ENCODE results near the gene HSPA13.
"Not testable (repeated sequence)": the region's sequence is repeated elsewhere in the genome, so short reads cannot be mapped to it uniquely, and the experiment has no call there.

HSPA13 gene, protein sequence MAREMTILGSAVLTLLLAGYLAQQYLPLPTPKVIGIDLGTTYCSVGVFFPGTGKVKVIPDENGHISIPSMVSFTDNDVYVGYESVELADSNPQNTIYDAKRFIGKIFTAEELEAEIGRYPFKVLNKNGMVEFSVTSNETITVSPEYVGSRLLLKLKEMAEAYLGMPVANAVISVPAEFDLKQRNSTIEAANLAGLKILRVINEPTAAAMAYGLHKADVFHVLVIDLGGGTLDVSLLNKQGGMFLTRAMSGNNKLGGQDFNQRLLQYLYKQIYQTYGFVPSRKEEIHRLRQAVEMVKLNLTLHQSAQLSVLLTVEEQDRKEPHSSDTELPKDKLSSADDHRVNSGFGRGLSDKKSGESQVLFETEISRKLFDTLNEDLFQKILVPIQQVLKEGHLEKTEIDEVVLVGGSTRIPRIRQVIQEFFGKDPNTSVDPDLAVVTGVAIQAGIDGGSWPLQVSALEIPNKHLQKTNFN

DNA sequence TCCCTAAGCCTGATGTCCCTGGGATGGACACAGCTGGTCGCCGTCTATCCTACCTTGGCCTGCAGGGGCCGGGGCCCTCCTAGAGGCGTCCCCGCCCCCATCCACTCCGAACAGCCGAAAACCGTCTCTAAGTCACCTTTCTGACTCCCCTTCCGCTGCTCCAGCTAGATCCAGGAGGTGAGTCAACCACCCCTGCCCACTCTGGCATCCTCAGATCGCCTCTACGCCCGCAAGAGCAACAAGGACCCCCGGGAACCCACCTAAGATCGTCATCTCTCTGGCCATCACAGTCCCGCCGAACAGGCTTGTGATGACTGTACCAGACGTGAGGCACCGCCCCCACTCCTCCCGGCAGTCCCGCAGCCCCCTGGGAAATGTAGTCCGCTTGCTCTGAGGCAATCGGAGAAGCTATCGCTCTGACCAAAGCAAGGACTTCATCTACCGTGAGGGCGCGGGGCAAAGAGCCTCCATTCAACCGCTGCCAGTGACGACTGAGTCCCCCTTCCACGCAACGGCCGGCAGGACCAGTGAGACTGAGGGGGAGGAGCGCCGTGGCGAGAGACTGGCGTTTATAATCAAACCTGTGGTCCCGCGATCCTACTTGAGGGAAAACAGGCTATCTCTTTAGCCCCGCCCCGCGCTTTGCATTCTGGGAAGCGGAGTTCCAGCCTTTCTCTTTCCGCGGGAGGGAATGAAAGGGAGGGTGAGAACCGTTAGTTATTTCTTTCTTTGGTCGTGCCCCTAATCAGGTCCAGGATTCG is at the start of gene HSPA13:
TSS of gene HSPA13 (minus strand) at position 312 of the 761 bp plus-strand sequence. CDS start at position 285, 27 bp downstream.
- DNase-seq = peak; percentile 98

DNA sequence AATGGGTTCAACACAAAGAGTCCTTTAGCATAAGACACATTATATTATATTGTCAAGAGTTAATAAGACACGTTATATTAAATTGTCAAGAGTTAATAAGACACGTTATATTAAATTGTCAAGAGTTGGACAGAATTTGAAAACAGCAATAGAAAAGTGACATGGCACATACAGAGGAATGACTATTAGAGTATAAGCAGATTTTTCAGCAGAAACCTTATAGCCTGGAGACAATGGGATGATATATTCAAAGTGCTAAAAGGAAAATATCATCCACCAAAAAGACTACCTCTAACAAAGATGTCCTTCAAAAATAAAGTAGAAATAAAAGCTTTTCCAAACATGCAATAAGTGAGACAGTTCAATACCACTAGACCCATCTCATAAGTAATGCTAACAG is 36.0 kb upstream of the HSPA13 start:
- DNase-seq = no peak

DNA sequence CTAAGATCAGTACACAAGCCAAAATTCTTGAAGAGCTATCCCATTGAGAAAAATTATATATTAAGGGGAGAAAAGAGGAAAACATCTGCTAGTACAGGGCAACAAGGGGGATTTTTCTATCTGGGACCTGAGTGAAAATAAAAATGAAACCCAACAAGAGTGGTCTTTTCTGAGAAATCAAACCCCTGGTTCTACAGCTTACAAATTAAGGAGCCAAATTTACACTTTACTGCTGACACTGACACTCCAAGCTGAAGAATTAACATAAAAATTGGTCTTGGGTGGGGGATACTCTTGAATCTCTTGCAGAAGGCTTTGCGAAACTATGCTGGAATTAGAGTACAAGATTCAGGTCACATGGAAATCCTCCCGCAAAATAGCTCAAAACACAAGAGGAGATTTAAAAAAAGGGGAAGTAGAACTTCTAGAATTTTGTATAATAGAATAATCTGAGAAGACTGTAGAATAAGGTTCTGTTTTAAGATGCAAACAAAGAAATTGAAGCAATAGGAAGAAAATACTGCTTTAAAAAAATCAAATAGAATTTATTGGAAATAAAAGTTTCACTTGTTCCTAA is 32.1 kb upstream of the HSPA13 start:
- DNase-seq = no peak

DNA sequence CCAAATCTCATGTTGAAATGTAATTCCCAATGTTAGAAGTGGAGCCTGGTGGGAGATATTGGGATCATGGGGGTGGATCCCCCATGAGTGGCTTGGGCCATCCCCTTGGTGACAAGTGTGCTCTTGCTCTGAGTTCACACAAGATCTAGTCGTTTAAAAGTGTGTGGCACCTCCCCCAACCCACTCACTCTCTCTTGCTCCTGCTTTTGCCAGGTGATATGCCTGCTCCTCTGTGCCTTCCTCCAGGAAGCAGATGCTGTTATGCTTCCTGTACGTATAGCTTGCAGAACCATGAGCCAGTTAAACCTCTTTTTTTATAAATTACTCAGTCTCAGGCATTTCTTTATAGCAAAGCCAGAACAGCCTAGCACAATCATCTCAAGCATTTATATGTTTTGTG is 23.0 kb upstream of the HSPA13 start:
- no peak for DNase-seq

DNA sequence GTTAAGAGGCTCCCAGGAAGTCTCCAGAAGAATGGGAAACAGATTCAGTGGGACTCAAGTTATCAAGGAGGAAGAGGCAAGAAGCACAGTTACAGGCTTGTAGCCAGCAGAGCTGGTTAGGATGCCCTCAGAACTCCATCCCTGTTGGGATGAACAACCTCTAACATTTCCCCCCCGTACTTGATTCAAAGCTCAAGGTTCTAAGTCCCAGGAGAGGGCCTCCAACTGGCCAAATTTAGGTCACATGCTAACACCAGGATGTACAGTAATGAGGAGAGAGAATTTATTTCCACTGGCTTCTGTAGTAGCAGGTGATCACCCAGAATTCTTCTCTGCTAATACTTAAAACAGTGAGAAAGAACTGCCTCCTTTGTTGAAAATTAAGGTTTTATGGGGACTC is 22.3 kb upstream of the HSPA13 start:
- DNase-seq = no peak

DNA sequence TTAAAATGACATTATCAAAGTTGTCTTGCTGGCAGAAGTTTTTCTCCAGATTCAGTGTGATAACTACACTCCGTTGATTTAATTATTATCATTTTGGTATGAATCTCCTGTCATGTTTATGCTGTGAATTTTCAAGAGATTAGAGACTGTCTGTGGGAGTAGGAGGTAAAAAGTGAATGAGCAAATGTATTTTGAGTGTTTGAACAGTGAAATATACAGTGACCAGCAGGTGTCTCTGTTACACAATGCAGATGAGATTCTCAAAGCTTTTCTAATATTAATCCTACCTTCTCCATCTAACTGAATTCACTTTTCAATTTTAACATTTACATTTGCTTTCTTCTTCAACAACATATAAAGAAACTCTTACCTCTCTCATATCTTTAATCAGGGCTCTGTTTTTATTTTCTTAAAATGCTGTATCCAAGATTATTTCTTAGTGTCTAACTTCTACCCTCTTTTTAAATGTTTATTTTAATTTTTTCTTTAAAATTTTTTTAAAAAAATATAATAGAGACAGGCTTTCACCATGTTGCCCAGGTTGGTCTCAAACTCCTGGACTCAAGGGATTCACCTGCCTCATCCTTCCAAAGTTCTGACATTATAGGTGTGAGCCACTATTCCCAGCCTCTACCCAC is 20.9 kb upstream of the HSPA13 start:
- no peak for DNase-seq

DNA sequence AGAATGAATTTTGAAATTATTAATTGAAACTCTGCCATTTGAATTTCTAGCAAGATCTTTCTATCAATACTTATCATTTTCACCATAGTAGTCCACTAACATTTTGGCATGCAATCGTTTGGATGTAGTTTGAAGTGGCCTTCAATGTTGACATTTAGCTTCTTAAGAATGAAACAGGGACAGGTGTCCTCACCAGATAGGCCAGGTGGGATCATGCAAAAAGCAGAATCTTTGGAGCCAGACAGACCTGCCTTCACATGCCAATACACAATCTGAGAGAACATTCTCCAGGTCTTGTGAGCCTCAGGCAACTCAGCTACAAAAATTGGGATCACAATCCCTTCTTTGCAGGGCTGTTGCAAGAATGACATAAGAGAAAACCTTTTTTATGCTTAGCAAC is 18.3 kb upstream of the HSPA13 start:
- no peak for DNase-seq

DNA sequence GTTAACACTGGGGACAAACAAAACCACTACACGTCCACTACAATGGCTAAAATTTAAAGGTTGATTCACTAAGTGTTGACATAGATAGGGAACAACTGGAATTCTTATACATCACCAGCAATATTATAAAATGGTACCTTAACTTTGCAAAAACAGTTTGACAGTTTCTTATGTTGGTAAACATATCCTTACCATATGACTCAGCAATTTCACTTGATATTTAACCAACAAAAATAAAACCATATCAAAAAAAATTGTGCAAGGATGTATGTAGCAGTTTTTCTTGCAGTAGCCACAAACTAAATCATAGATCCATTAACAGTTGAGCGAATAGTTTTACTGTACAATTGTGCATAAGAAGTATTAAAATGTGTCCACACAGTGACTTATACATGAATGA is 5.3 kb upstream of the HSPA13 start:
- no peak for DNase-seq

DNA sequence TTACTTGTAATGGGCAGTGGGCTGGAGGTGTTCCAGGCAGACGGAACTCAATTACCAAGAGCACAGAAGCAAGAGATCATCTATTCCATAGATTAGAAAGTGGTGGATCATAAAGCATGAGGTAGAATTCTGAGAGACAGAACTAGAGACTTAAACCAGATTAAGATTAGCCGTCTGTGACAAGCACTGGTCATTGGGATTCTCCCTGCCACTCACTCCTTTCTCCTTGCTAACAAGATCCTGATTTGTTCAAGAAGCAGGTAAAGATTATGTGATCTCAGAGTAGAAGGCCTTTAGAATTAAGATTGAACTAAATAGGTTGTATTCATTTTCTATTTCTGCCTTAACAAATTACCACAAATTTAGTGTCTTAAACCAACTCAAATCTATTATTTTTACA is 1.5 kb upstream of the HSPA13 start:
- DNase-seq = no peak

DNA sequence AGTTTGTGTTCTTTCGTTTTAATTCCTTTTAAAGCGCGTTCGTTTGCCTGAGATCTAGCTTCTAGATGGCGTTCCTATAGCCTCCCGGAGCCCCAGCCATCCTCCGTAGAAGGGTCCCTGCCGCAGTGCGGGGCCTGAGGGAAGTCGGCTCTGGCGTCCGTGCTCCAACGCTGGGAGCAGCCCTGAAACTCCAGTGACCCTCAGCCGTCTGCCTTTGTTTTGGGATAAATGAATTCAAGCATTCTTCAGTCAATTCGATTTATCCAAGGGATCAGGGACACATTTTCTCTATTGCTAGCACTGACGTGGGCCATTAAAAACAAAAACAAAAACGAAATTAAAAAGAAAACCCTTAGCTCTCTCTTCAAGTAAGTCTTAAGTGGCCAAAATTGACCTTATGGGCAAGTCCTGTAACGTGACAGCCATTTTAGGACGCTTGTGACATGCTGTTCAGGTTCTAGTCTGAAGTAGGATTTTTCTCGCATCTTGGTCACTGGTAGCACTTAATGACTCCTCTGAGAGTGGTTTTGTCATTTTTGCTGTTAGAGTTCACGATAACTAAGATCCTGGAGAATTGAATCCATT is 742 bp upstream of the HSPA13 start:
- no peak for DNase-seq

DNA sequence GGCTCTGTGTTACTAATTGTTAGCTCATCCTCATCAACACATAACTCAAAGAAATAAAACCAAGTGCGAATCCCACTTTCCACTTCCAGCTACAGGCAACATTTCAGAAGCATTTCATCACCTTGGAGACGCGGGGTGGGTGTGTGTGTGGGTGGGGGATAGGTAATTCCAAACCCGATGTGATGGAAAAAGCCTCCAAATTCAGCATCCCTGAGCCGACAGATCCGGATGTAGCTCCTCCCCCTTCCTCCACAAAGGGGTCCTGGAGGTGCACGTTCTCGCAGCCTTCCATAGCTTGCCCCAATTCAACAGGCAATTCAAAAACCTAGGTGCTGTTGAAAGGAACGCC is 486 bp downstream of the HSPA13 start:
- DNase-seq = no peak

DNA sequence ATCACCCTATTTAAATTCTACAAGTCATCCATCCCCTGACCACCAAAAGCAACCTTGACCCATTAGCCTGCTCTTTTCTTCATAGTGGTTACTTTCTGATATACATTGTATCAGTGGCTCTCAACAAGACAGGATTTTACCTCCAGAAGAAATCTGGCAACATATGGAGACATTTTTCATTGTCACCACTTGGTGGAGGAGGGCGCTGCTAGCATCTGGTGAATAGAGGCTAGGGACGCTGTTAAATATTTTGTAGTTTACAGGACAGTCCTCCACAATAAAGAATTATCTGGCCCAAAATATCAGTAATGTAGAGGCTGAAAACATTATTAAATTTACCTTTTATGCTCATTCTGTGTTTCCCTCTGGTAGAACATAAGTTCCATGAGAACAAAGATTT is 6.1 kb downstream of the HSPA13 start:
- DNase-seq = no peak

DNA sequence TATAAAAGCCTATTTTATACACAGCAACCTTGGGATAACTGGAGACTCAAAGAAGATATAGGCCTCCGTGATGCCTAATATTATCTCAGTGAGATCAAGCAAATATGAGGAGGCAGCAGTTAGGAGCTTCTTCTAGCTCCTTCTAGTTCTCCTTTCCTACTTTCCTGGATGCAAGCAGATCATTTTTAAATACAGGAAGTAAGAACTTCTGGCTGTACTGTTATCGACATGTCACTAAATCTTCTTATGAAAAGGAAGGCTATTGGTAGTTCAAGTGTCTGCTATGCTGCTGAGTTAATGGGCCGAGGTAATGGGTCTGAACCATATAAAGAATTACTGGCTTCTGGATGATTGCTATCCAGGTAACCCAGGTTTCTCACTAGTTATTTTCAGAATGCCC is 15.9 kb downstream of the HSPA13 start:
- no peak for DNase-seq

DNA sequence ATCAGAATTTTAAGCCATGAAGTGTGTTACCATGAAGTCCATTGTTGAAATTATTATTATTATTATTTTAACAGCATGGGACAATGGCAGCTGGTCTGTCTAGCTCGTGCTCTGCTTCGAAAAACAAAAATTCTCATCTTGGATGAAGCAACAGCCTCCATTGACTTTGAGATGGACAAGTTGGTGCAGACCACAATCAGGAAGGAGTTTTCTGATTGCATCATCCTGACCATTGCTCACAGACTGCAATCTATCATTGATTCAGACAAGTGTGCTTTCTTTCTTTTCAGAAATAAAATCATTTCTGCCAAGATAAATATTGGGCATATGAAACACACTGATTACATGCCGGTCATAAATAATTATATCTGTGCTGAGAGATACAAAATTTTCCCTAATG is 21.0 kb downstream of the HSPA13 start:
- DNase-seq = no peak

DNA sequence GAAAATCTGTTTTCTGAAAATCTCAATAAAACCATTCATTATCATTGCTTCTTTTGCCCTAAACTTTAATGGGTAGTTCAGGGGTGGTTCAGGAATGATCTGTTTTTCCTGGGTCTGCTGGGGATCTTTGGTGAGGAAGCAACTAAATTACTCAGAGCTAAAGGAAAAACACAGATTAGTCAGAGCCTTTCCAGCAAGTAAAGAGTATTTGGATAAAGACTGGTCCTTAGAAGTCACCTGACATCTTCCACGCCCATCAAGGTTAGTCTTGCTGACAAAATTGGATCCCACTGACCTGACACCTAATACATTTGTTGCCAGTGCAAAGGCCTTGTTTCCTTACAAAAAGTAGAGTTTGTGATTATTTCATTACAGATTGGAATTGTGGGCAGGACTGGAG is 24.2 kb downstream of the HSPA13 start:
- DNase-seq = no peak

DNA sequence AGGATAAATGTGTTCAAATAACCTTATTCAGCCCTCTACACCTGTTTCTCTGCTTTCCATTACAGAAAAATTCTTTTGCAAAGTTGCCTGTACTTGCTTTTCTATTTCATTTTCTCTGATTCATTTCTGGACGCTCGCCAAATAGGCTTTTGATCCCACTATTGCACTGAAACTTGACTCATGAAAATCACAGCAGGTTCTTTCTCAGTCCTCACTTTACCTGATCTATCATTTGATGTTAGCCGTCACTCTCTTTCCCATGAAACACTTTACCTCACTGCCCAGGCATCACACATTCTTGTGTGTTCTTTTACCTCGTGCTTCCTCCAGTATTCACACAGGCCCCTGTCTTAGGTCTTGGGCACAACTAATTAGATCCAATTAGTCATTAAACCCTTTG is 26.2 kb downstream of the HSPA13 start:
- DNase-seq = no peak

DNA sequence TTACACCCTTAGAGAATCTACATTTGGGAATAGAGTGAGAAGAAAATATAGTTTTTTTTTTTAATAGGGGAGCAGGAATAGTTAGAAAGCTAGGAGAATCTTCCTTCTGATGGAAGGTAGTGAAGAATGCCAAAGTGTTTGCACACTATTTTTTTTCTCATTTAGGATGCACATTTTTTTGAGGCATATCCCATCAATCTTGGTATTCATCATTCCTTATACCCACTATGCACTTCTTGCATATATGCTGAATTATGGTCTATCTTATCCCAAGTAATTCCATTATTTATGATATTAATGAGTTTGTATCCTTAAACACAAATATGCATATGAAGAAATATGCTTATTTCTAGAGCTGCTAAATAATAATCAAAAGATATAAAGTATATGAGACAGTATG is 28.4 kb downstream of the HSPA13 start:
- DNase-seq = no peak

DNA sequence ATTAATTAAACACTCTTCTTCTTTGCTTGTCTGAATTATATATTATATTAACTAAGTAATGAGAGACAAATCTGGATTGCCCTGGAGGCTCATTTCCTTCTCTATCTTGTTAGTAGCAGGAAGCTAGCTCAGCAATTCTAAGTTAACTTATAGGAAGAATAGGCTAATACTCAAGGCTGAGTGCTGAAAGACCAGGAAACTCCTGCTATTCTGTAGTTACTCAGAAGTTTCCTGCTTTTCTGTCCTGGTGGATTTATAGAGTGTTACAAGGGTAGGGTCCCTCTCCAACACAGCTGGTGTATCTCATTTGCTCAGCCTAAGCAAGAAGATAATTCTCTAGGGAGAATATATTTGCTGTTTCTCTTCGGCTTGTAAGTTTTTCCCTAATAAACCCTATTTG is 29.2 kb downstream of the HSPA13 start:
- no peak for DNase-seq

DNA sequence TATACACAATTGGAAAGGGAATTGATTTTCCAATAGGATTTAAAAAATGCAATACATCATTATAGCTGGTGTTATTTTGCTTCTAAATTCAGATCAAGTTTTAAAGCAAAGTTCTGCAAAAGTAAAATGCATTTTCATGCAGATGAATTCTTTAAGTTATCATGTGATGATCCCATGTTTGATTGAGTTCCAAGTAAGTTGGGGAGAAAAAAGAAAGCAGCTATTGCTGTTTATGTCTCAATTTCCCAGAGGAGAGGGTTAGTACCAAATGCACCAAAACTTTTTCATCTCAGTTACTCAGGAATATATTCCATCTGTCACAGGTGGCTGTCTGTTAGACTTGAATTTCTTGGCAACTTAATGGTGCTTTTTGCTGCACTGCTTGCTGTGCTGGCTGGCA is 29.7 kb downstream of the HSPA13 start:
- no peak for DNase-seq

DNA sequence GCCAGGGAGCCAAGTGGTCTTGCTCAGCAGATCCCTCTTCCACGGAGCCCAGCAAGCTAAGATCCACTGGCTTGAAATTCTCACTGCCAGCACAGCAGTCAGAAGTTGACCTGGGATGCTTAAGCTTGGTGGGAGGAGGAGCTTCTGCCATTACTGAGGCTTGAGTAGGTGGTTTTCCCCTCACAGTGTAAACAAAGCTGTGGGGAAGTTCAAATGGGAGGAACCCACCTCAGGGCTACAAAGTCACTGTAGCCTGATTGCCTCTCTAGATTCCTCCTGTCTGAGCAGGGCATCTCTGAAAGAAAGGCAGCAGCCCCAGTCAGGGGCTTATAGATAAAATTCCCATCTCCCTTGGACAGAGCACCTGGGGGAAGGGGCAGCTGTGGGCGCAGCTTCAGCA is 55.6 kb downstream of the HSPA13 start:
- not testable (repeated sequence) for DNase-seq

DNA sequence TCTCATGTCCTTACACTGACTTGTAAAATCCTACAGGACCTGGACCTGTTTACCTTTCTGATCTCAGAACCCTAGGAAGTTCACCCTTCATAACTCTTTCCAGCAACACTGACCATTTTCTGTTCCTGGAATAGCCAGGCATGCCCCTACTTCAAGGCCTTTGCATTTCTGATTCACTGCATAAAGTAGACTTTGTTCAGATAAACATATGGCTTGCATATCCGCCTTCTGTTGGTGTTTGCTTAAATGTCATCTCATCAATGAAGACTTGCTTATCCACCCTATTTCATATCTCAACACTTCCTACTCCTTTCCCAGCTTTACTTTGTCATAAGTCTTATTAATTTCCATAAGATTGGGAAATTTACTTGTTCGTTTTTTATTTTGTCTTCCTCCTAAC is 57.4 kb downstream of the HSPA13 start:
- DNase-seq = no peak

All from activated CD8-positive, alpha-beta memory T cell treated with anti-CD3 and anti-CD28 coated beads for 24 hours (primary cell).